SIG-M5 (cell line): ENCODE results near the gene KSR1.
"Not testable (repeated sequence)": the region's sequence is repeated elsewhere in the genome, so short reads cannot be mapped to it uniquely, and the experiment has no call there.

Experiments
- DNase-seq: peaks from one replicate; lab custom pipeline; 2025; lab: John Stamatoyannopoulos, UW

The KSR1 gene

GRCh38 chr17:27633312-27634025 lies 177.2 kb downstream of the KSR1 start:
- no peak for DNase-seq

- DNase-seq: no peak
Measured at GRCh38 chr17:27634026-27634335, 177.7 kb downstream of the KSR1 start.

GRCh38 chr17:27634776-27635175 lies 178.5 kb downstream of the KSR1 start:
- no peak for DNase-seq

- peak; percentile 73 for DNase-seq
Measured at GRCh38 chr17:27635275-27635823, 179.1 kb downstream of the KSR1 start.

GRCh38 chr17:27636005-27636520 lies 179.8 kb downstream of the KSR1 start:
- DNase-seq: not testable (repeated sequence)

GRCh38 chr17:27637818-27638217 lies 181.6 kb downstream of the KSR1 start:
- DNase-seq: not testable (repeated sequence)

GRCh38 chr17:27638415-27638914 lies 182.2 kb downstream of the KSR1 start:
- not testable (repeated sequence) for DNase-seq

- no peak for DNase-seq
Measured at GRCh38 chr17:27640790-27641189, 184.5 kb downstream of the KSR1 start.

- DNase-seq: no peak
Measured at GRCh38 chr17:27644586-27644985, 188.3 kb downstream of the KSR1 start.

- not testable (repeated sequence) for DNase-seq
Measured at GRCh38 chr17:27645621-27646020, 189.4 kb downstream of the KSR1 start.

- no peak for DNase-seq
Measured at GRCh38 chr17:27646232-27646631, 190.0 kb downstream of the KSR1 start.

- DNase-seq: no peak
Measured at GRCh38 chr17:27647765-27648164, 191.5 kb downstream of the KSR1 start.

GRCh38 chr17:27649111-27649571 lies 192.9 kb downstream of the KSR1 start:
- DNase-seq: not testable (repeated sequence)

GRCh38 chr17:27649929-27650328 lies 193.7 kb downstream of the KSR1 start:
- no peak for DNase-seq

GRCh38 chr17:27650836-27651235 lies 194.6 kb downstream of the KSR1 start:
- DNase-seq: no peak

GRCh38 chr17:27651411-27652345 lies 195.4 kb downstream of the KSR1 start:
- no peak for DNase-seq

GRCh38 chr17:27653449-27653971 lies 197.3 kb downstream of the KSR1 start:
- DNase-seq: not testable (repeated sequence)

- no peak for DNase-seq
Measured at GRCh38 chr17:27654136-27654535, 197.9 kb downstream of the KSR1 start.

GRCh38 chr17:27654654-27655524 lies 198.6 kb downstream of the KSR1 start:
- peak; percentile 41 for DNase-seq

- DNase-seq: not testable (repeated sequence)
Measured at GRCh38 chr17:27655525-27656111, 199.4 kb downstream of the KSR1 start.

- not testable (repeated sequence) for DNase-seq
Measured at GRCh38 chr17:27656620-27657019, 200.4 kb downstream of the KSR1 start.
